Rectal smooth muscle tissue (tissue), 1 donor: Measurements from ENCODE around the gene PTPRM.

Source experiments
- H3K27ac ChIP-seq: one replicate; pipeline ENCODE4 v1.7.0; 2013; ENCODE audit warnings: low read depth, low read length, inconsistent platforms
- H3K27me3 ChIP-seq: one replicate; pipeline ENCODE4 v1.7.0; 2013; ENCODE audit warnings: low read length; ENCODE audit not compliant: control insufficient read depth, insufficient read depth
- H3K36me3 ChIP-seq: one replicate; pipeline ENCODE4 v1.7.0; 2013; ENCODE audit warnings: low read length; ENCODE audit not compliant: control insufficient read depth, insufficient read depth
- H3K4me1 ChIP-seq: one replicate; pipeline ENCODE4 v1.7.0; 2013; ENCODE audit warnings: low read length; ENCODE audit not compliant: control insufficient read depth, insufficient read depth
- H3K4me3 ChIP-seq: one replicate; pipeline ENCODE4 v1.7.0; 2013; ENCODE audit warnings: low read length
- H3K9ac ChIP-seq: one replicate; pipeline ENCODE4 v1.7.0; 2013; ENCODE audit warnings: low read length

Gene PTPRM

DNA sequence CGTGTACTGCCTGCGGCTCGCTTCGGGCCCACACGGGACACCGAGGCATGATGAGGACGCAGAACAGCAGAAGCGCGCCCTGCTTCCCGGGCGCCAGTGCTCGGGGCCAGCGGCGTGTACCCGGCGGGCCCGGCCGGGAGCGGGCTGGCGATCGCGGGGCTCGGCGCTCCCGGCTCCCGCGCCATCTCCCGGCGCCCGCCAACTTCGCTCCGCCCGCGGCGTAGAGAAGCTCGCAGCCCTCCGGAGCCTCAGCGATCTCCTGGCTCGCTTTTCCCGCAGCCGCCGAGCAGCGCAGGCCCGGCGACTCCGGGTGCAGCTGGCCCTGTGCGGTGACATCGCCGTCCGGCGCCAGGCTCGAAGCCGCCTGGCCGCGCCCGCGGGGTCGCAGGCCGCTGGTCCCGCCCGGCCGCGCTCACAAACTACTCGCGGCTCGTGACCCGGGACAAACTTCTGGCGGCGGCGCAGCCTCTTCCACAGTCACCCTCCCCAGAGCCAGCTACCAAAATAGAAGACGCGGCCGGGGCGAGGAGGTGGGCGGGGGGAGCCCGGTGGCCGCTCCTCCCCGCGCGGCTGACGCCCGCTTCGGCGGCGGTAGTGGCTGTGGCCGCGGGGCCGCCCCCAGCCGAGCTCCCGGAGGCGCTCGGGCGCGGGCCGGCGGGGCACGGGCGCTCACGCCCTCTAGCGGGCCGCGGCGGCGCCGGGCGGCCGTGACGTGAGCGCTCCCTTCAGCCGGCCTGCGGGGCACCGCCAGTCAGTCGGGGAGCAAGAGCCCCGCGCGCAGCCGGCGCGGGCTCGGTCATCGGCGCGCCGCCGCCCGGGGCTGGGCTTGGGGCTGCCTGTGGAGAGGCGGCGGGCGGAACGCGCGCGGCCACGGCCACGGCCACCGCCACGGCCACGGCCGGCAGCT lies at the start of gene PTPRM:
Gene PTPRM, plus strand, starts transcription at position 750 of the 907 bp plus-strand sequence. CDS start 503 bp downstream, outside the sequence.
- H3K27me3 ChIP-seq = no peaks in the 10 kb centered on the region
- H3K27ac ChIP-seq = peak within 1 kb of the TSS; percentile 96
- H3K9ac ChIP-seq = peak within 1 kb of the TSS; percentile 59
- H3K4me3 ChIP-seq = peak within 1 kb of the TSS; percentile 78
- no peaks in the 10 kb centered on the region for H3K36me3 ChIP-seq
- peaks cover 11% of the 10 kb centered on the region for H3K4me1 ChIP-seq

DNA sequence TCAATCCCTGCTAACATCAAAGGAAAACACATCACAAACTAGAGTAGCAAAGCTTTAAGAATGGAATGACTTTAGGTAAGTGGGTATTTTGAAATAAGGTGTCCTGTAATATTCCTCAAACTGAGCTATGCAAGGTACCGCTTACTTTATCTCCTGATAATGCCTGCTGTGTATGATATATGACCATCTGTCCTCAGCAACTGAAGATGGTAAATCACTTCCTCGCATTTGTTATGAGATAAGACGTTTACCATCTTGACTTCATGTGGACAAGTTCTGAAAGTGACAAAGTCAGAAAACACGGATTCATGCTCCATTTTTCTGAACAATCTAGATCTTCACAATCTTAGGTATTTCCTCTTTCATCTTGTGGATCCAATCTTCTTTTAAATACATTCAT lies 49.3 kb upstream of the PTPRM start:
- Histone ChIP-seq H3K4me1 (no peaks in the 10 kb centered on the region), H3K9ac (no peak overlapping the region), H3K27ac (no peak overlapping the region), H3K36me3 (no peaks in the 10 kb centered on the region), H3K4me3 (no peak overlapping the region), H3K27me3 (no peaks in the 10 kb centered on the region)

DNA sequence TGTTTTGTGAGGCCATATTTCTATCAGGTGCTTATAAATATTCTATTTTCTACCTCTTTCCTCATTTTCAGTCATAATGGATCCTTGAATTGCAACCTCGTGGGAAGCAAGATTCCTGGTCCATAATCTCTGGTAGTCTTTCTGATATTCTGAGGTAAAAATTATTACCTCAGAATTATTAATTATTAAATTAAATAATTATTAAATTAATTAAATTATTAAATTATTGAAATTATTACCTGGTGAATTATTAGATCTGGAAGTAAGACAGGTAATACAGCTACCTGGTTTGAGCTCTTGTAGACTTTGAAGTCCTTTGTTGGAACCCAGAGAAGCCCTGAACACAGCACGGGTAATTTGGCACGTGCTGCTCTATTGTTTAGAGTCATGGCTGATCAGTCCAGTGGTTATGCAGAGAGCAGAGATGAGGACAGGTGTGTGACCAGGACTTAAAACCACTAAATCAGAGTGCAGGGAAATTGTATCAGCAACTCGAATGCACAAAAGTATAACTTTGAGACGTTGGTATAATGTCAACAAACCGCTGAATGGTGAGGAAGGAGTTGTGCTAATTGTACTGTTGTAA lies 46.8 kb upstream of the PTPRM start:
- Histone ChIP-seq H3K4me1 (peaks cover 2% of the 10 kb centered on the region), H3K9ac (no peak overlapping the region), H3K4me3 (no peak overlapping the region)

DNA sequence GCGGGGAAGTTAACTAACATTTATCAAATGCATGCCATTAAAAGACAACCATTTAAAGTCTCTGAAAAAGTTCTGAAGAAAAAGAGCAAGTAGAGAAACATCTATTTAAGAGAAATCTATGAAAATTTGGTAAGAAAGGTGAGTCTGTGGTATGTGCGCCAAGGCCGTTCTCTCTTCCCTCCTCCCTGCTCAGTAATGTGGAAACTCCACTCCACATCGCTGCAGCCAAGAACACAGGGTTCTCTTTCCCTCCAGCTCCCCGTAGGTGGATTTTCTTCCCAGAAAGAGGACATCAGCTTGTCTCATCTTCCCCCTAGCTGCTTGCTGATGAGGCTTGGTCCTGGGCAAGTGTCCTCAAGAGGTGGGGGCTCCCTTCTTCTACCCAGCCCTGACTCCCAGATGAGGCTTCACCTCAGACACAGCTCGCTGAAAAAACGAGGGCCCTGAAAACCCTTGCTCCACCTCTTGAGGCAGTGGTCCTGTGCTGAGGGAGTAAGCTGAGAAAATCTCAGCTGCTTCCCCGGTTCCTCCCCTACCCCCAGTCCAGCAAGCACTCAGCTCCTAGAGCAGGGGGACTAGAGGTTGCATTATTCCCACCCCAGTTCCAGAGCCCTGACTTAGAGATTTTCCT lies 45.8 kb upstream of the PTPRM start:
- Histone ChIP-seq H3K4me1 (peaks cover 2% of the 10 kb centered on the region), H3K9ac (no peak overlapping the region), H3K27me3 (no peaks in the 10 kb centered on the region), H3K27ac (no peak overlapping the region), H3K4me3 (no peak overlapping the region), H3K36me3 (no peaks in the 10 kb centered on the region)

More for the DNA sequence above, 46.8 kb upstream of the PTPRM start:
- no peak overlapping the region for H3K27ac ChIP-seq
- no peaks in the 10 kb centered on the region for H3K36me3 ChIP-seq
- H3K27me3 ChIP-seq = no peaks in the 10 kb centered on the region

- no peak overlapping the region for H3K4me3 ChIP-seq
Measured at GRCh38 chr18:7523772-7524171, 43.3 kb upstream of the PTPRM start.

DNA sequence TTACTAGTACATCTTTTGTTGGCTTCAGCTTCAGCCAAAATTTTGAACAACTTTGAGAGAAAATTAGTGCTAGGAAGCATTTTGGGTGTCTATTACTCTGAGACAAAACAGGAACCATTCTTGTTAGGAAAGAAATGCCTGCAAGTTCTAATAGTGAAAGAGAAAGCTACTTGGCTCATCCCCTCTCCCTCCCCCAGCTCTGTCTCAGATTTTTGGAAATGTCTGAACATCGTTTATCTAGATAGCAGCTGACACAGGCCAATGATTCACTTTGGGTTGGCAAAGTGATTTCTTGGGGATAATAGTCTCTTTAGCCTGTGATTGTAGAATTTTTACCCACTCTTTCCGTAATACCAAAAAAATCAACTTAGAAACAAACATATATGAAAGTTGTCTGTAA lies 42.3 kb upstream of the PTPRM start:
- Histone ChIP-seq H3K27ac (peak overlapping the region; percentile 54), H3K4me3 (no peak overlapping the region), H3K4me1 (peaks cover 2% of the 10 kb centered on the region), H3K9ac (no peak overlapping the region), H3K27me3 (no peaks in the 10 kb centered on the region), H3K36me3 (no peaks in the 10 kb centered on the region)

More at GRCh38 chr18:7523772-7524171, 43.3 kb upstream of the PTPRM start:
- H3K4me1 ChIP-seq = peaks cover 2% of the 10 kb centered on the region
- no peak overlapping the region for H3K27ac ChIP-seq
- H3K36me3 ChIP-seq = no peaks in the 10 kb centered on the region
- no peak overlapping the region for H3K9ac ChIP-seq
- no peaks in the 10 kb centered on the region for H3K27me3 ChIP-seq

- Histone ChIP-seq H3K4me1 (no peaks in the 10 kb centered on the region), H3K27me3 (no peaks in the 10 kb centered on the region), H3K9ac (no peak overlapping the region), H3K4me3 (no peak overlapping the region), H3K36me3 (no peaks in the 10 kb centered on the region), H3K27ac (no peak overlapping the region)
Measured at GRCh38 chr18:7532942-7533341, 34.2 kb upstream of the PTPRM start.

- no peak overlapping the region for H3K9ac ChIP-seq
- H3K4me1 ChIP-seq = no peaks in the 10 kb centered on the region
- H3K27ac ChIP-seq = no peak overlapping the region
- no peak overlapping the region for H3K4me3 ChIP-seq
- H3K36me3 ChIP-seq = no peaks in the 10 kb centered on the region
- H3K27me3 ChIP-seq = no peaks in the 10 kb centered on the region
Measured at GRCh38 chr18:7535436-7536205, 31.5 kb upstream of the PTPRM start.

DNA sequence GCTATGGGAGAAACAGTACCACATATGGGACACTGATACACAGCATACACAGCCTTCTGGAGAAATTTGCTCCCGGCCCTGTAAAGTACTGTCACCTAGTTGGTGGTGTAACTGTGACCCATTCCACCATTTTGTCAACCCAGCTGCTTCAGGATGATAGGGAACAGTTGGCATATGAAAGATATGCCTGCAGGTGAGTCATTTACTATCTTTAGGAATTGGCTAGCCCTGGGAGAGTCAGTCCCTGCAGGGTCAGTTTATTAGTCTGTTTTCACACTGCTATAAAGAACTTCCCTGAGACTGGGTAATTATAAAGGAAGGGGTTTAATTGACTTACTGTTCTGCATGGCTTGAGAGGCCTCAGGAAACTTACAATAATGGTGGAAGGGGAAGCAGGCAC lies 30.0 kb upstream of the PTPRM start:
- H3K36me3 ChIP-seq = no peaks in the 10 kb centered on the region
- H3K27me3 ChIP-seq = no peaks in the 10 kb centered on the region
- no peaks in the 10 kb centered on the region for H3K4me1 ChIP-seq
- no peak overlapping the region for H3K4me3 ChIP-seq
- H3K27ac ChIP-seq = no peak overlapping the region
- no peak overlapping the region for H3K9ac ChIP-seq

- H3K4me1 ChIP-seq = no peaks in the 10 kb centered on the region
- H3K9ac ChIP-seq = no peak overlapping the region
Measured at GRCh38 chr18:7541835-7542234, 25.3 kb upstream of the PTPRM start.

DNA sequence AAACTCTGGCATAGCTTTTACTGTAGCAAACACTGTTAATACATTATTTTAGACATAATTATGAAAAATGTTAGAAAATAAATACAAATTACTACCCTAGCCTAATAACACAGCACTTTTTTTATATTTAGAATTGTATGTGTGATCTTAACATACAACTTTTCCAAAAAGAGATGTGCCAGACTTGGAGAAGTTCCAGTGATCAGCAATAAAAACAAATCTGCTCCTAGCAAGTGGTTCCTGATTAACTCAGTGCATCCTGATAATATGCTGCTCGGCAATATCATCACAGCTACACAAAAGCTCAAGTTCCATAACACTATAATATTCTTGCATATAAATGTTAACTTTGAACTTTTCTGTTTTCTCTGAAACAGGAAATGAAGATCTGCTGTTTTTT lies 22.4 kb upstream of the PTPRM start:
- no peak overlapping the region for H3K27ac ChIP-seq
- H3K36me3 ChIP-seq = no peaks in the 10 kb centered on the region
- H3K9ac ChIP-seq = no peak overlapping the region
- no peaks in the 10 kb centered on the region for H3K27me3 ChIP-seq
- H3K4me3 ChIP-seq = no peak overlapping the region
- H3K4me1 ChIP-seq = no peaks in the 10 kb centered on the region

More at GRCh38 chr18:7541835-7542234, 25.3 kb upstream of the PTPRM start:
- H3K27me3 ChIP-seq = no peaks in the 10 kb centered on the region
- H3K36me3 ChIP-seq = no peaks in the 10 kb centered on the region
- H3K27ac ChIP-seq = no peak overlapping the region
- no peak overlapping the region for H3K4me3 ChIP-seq

GRCh38 chr18:7545734-7546133 lies 21.4 kb upstream of the PTPRM start:
- Histone ChIP-seq H3K27ac (no peak overlapping the region), H3K27me3 (no peaks in the 10 kb centered on the region), H3K4me1 (no peaks in the 10 kb centered on the region), H3K9ac (no peak overlapping the region), H3K4me3 (no peak overlapping the region), H3K36me3 (no peaks in the 10 kb centered on the region)
